GM21723 (cell line): ENCODE data around the gene PID1.

Experiments
- ATAC-seq: cut with Tn5 transposase; IDR thresholded peaks from one replicate; pipeline ENCODE4 v1.9.1; 2021; ENCODE audit warnings: mild to moderate bottlenecking, moderate library complexity; ENCODE audit not compliant: unreplicated experiment

The PID1 gene

DNA sequence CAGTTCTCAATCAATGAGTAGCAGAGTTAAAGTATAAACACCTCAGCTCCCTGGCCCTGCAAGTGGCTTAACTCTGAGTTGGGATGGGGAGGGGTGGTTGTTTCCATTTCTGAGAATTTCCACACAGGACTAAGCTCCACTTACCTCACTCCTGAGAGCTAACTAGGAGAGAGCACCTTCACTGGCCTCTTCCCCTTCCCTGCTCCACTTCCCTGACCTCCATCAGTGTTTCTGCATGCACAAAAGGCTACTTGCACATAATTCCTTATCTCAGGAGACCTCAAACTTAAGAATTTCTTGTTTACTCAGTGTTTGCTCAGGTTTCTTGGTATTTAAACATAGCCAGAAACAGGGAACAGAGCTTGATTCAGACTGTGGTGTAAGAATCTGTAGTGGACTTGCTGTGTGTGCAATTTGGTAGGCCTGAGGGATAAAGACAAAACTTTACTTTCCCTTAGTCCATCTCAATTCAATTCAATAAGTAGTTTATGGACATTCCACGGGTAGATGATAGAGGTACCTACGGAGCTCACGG, 97.2 kb downstream of the PID1 start:
- no peak for ATAC-seq

DNA sequence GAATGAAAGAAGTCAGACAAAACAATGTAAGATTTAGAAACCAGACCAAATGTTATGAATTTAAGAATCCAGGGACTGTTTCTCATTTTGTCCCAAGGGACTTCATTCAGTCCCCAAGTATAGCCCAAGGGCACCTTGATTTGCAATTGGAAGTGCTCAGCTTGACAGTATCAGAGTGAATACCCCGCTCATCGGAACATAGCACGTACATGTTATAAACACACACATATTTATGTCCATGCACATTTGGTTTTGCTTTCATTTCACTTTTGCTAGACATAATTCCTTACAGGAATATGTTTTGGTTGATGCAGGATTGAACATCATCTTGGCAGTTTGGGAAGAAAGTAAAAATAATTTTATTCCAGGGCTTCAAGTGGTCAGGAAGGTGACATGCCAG, 100.2 kb downstream of the PID1 start:
- no peak for ATAC-seq

DNA sequence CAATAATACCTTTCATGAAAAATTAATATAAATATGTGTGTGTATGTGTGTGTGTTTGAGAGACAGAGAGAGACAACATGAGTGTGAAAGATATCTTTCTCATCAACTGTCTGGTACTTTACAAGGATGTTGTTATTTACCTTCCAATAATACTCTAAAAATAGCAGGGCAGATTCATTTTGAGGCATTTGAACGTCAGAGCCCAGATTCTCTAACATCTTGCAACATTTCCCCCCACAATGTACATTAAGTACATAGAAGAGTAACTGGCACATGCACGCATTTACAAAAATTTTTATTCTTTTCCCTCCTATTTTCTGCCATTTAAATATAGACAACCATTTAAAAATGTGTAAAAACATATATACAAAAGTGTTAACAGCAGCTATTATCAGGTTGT, 100.9 kb downstream of the PID1 start:
- ATAC-seq = no peak

DNA sequence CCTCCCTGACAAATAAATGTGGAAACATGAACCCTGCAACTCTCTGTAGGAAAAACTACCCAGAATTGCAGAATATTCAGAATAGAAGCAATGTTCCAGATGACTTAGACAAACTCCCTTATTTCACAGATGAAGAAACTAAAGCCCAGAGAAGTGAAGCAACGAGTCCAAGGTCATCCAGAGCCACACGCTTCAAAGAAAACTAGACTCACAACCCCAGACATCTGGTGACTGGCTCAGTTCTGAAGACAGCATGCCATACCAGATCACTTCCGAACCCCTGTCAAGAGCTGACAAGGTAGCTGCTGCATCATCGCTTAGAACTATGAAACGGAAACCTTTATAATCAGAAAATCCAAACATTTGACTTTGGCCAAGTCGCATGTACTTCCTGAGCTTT, 101.3 kb downstream of the PID1 start:
- no peak for ATAC-seq

DNA sequence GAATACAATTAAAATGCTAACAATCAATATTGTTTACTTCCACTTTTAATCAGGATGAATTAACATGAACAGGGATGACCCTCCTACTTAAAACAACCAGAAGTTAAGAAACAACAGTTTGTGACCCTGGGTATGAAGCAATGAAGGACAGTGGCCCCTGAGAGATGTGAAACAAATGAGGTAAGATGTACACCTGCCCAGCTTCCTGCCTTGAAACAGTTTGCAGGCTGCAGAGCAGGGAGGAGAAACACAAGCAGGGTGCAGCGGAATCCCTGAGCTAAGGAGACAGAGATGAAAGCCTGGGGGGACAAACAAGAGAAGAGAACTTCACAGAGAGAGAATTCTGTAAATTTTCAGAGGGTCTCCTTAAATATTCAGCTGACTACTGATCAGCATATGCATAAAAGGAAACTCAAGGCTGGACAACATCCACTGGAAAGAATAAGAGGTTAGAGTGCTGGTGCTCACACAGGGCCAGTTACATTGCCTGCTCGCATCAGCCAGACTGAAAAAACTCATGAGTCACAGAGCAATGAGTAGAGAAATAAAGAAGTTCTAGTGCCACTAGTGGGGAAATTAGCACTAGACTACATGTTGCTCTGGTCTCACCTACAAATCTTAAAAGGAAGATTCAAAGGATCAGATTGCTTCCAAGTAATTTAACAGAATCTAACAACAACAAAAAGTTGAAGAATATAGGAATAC, 106.4 kb downstream of the PID1 start:
- ATAC-seq = no peak

DNA sequence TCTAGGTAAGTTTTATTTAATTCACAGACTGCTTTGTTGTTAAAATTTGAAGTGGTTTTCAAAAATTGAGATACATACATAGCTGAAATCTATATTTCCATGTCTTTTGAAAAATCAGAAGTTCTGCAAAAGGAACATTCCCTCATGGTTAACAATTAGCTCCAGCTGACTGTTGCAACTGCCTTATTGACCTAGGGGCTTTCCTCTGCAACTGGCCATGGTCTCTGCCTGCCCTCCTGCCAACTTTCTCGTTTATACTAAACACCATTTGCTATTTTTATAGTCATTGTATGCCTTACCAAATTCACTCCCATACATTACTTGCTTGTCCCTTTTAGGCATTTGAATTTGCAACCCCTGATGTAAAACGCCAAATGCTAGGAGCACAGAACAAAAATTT, 107.2 kb downstream of the PID1 start:
- ATAC-seq = no peak

DNA sequence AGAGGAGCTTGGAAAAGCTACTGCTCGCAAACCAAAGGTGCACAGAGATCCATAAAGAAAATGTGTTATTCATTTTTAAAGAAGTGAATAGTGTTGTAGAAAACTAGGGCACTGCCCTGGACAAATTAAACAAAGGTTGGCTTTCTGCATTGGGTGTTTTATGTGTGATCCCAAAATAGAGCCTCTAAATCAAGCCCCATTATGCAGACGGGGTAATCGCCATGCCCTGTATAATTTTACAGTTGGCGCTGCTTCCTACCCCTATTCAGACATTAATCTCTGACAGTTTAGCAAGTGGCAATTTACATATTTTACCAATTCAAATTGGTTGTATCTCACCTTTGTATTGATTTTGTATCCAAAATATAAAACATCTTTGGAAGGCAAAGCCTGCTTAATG, 109.1 kb downstream of the PID1 start:
- no peak for ATAC-seq

DNA sequence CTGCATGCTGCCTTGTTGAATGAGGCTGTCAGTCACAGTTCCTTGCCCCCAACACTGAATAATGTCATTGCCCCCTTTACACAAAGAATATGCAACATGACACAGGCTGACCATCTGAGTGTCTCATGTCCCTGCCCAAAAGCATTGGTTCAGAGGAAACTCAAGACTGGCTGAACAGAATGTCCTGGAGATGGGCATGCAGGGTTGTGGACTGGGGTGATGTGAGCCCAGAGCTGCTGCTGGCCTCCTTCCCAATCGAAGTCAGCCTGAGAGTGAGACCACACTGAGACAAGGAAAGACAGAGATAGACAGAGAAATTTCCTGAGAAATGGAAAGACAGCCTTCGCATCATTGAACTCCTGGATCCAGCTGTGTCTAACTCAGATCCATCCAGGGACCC, 110.1 kb downstream of the PID1 start:
- no peak for ATAC-seq

DNA sequence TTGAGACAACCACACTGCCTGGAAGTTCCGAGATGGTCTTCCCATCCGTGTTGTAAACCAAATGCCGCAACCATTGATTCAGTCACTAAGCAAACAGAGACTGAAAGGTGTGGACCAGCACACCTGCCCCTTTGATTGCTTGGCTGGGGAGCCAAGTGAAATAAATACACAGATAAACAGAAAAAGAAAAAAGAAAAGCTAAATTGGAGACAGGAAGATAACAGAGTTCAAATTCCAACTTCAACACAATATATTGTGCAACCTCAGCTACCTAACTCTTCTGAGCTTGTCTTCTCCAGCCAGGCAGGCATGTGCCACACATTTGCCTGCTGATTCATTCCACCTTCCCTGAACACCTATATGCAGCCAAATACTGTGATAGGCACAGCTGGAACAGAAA, 110.9 kb downstream of the PID1 start:
- no peak for ATAC-seq

DNA sequence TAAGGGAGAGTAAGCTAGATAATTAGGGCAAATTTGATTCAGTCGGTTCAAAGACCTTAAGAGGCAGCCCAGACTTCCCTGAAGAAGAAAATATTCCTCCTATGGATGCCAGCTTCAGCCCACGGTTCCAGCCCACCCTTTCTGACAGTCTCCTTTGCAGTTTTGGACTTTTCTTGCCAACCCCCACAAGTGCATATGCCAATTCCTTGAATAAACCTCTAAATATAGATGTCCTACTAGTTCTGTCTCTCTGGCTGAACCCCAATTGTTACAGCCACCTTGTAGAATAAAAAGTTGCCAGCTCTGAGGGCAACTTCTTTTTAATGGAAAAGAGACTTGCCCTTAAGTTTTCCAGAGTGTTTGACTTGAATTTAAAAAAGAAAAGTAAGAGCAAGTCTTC, 111.7 kb downstream of the PID1 start:
- ATAC-seq = no peak

DNA sequence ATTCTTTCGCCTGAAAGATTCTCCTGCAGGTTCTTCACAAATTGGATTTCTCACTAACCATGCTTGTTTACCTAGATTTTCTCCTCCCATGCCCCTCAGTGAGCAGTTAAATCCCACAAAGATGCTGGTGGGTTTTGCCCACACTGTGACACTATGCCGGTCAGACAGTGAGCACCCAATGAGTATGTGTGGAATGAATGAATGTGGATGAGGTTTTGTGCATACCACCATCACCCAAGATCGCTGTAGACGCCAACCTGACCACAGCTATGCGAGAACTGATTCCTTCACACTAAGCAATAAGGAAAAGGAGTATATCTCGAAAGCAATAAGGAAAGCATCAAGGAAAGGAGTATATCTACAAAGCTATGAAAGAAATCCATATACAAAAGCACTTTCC, 116.7 kb downstream of the PID1 start:
- ATAC-seq = no peak

DNA sequence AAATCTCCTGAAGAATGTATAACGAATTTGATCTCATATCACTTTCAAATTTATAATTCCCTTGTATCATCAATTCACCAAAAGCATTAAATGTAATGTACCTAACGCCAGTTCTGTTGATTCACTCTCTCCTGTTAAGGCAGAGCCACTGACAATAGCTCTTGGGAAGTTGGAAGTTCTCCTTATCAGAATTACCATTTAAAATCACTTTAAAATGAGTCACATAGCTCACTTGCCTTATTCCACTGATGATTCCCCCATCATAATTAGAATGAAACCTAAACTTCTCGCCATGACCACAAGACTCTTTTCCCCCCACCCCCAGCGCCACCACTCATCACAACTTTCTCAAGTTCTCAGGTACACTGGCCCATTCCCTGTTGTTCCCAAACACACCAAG, 117.1 kb downstream of the PID1 start:
- no peak for ATAC-seq

DNA sequence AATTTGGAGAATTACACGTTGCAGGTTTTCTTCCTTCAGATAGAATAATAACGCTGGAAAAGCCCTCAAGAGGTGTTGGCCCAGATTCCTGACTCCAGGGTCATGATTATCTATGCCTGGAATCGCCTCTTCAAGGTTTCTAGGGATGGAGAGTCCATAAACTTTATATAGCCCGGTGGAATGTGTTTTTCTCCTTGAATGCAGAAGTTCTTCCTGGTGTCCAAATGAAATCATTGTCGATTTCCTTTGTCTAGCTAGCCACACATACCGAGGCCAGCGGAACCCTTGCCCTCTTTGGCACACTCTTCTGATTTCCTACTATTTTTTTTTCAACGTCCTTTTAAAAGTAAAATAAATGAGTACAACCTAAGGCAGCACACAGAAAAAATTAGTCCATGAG, 117.8 kb downstream of the PID1 start:
- ATAC-seq = no peak

DNA sequence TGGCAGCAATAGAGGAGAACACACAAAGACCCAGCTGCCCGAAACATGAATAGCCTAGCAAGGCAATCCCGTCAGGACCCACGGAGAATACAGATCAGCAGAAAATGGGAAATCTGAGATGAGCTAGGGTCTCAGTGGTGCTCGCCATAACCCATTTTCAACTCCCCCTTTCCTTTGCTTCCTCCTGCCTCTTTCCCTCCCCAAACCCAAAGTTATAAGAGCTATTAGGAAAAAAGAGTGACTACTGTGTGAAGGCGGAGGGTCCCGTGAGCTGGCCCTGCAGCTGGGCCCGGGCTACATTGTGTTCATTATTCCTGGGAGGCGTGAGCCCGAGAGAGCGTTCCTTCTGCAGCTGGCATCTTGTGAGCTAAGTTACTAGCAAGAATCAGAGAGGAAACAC, 118.4 kb downstream of the PID1 start:
- no peak for ATAC-seq

DNA sequence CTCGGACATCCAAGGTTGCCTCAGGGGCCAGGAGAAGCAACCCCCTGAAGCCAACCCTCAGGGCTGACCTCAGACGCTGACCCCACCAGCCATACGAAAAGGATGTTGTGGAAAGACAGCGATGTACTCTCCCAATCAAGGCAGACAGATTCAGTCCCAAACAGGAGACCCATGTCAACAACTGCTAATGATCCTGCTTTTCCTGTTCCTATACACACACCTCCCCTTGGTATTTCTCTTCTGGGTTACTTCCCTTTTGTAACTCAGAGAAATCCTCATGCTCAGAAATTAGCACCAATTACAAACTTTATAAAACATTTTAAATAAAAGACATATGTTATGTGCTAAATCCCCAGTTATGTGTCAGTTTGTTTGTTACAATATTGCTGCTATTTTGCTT, 120.8 kb downstream of the PID1 start:
- ATAC-seq = no peak

DNA sequence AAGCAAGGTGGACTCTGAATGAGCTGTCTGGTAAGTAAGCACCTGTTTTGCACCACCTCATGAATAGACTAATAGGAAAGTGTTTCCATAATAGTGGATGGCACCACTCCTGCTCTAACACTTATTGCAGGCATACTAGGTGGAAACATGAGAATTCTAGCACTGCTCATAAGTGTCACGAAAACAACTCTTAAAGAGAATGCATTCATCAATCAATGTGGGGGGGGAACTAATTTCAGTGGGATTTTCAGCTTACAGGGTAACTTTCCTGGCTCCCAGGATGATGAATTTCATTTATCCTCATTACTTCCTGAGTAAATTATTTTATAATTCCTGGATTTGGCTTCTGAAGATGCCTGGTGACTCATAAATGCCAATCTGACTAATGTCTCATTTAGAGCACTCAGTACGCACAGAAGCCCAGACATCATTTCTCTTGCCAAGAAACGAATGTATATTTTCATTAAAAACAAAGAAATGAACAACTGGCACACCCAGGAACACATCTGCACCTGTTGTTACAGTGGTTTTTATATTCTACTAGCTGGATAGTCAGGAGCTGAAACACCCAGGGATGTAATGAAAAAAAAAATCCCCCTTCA, 129.6 kb downstream of the PID1 start:
- no peak for ATAC-seq

DNA sequence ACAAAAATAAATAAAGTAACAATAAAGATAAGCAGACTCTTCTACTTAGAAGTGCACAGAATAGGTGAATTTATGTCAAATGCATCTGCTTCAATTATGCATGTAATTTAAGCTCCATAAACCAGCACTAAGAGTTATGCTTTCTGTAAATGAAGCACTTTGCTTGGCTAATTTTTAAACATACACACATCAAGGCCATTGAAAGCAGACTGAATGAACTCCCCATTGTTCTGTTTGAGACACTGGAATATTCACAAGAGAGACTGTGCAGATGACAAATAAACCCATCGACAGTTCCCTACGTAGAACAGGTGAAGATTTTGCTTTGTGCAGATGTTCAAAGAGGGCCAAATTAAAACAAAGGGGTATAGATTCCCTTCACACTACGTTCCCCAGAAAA, 133.4 kb downstream of the PID1 start:
- ATAC-seq = no peak

DNA sequence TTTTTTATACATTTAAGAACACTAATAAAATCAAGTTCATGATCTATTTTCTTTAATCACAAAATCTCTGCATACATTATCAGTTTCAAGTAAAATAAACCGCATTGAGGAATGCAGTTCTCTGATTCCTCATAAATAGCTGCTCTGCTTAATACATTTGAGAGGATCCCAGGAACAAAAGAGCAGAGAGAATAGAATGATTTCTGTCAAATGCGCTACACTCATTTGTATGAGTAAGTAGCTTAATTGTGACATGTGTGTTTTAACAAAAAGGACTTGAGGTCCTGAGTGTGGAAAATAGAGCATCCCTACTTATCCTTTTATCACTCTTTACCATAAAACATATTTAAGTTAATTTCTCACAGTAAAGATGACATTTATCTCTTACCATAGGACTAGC, 134.0 kb downstream of the PID1 start:
- ATAC-seq = no peak

DNA sequence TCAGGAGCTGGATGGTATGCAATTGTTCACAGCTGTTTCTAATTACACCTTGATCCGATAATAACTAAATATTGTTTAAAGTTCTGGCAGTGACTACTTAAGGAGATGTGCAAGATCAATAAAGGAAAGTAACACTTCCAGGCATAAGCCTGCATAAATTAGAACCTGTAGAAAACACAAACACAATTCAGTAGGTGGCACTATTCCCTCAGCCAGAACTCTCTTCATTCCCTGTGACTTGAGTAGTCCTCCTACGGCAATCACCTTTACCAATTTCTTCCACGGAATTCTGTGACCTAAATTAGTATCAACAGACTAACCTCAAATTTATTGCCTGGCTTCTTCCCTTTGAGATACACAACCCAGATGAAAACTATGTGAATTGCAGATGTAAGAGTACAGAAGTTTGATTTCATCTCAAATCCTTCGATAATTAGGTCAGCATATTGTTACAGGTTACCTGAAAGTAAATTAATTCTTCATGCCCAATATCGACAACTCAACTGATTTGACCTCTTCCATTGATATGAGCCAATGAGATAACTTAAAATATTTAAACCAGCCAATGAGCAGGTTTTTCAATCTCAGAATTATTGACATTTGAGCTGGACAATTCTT, 137.8 kb downstream of the PID1 start:
- ATAC-seq = no peak

DNA sequence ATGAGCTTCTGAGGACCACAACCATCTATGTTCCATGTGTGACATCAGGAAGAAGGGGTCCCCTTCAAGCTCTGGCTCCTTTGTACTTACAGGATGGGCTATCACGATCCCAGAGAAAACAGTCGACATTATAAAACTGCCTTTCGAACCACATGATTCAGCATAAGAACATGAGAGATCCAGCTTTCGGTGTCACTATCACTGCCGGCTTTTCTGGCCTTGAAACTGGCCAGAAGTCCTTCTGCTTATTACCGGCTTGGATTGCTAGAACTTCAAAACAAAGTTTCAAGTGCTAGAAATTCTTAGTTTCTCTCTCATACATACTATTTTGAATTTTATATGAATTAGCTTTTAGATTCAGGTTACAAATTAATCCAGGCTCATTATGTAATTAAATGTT, 138.9 kb downstream of the PID1 start:
- ATAC-seq = no peak

DNA sequence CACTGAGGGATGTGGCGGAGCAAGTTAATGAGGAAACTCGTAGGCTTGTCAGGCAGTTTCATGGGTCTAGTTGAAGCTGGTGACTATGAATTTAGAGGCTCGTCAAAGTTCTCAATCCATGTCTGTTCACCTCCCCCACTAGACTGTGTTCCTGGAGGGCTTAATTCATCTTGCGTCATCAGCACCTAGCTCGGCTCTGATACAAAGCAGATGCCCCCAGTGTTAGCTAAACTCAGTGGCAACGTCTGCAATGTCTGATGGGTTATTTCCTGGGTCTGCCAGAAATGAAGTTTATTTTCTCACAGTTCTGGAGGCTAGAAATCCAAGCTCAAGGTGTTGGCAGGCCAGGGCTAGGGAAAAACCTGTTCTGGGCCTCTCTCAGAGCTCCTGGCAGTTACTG, 140.6 kb downstream of the PID1 start:
- ATAC-seq = no peak

DNA sequence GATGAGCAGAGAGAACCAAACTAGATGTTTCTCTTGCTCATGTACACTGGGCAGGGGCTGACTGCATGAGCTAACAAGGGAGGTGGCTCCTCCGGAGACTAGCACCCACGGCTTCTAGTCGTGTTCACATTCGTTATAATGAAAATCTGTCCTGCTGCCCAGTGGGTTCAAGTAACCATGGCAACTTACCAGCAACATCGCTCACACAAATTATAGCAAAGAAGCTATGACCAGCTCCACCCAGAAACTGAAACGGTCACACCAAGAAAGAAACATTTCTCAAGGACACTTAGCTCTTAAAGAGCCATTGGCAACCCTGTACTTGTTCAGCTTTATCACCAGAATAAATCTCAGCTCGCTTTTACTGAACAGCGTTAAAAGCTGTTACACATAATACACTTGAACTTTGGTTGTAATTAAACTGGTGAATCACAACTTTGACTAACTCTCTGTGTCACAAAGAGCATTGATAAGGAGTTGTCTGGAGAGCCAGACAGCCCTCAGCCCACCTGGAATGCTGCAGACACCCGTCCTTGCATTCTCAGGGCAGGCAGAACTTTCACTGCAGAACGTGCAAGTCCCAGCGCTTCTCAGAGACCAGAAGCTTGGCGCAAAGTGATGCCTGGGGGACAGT, 141.2 kb downstream of the PID1 start:
- no peak for ATAC-seq
